HEK293 (cell line): ENCODE data around the gene ODAD4.

Experiments
- ATF2 ChIP-seq: fragments of 450-650 bp; formaldehyde crosslinking; IDR thresholded peaks from 2 replicates; pipeline ENCODE4 v1.5.1; 2016; ENCODE audit warnings: missing biosample characterization, missing genetic modification characterization, low read depth
- CTCF ChIP-seq: fragments of 450-650 bp; formaldehyde crosslinking; IDR thresholded peaks from 2 replicates; pipeline ENCODE4 v1.5.1; 2016; ENCODE audit warnings: missing biosample characterization, missing genetic modification characterization
- GLIS2 ChIP-seq: fragments of 450-650 bp; formaldehyde crosslinking; IDR thresholded peaks from 2 replicates; pipeline ENCODE4 v1.5.1; 2016; ENCODE audit warnings: missing biosample characterization, missing genetic modification characterization
- HOXC10 ChIP-seq: sonication (generic); formaldehyde crosslinking; IDR thresholded peaks from 2 replicates; pipeline ENCODE4 v1.8.1; 2023; ENCODE audit warnings: mild to moderate bottlenecking, missing genetic modification reagents
- REPIN1 ChIP-seq: fragments of 450-650 bp; formaldehyde crosslinking; IDR thresholded peaks from 2 replicates; pipeline ENCODE4 v1.5.1; 2017; ENCODE audit warnings: missing biosample characterization, missing genetic modification characterization, low read depth
- TCF7L2 ChIP-seq: IDR thresholded peaks from 2 replicates; pipeline ENCODE4 v1.6.1; 2011; ENCODE audit warnings: low read depth, mild to moderate bottlenecking, inconsistent platforms, low read length, moderate library complexity, borderline replicate concordance
- ZEB2 ChIP-seq: fragments of 450-650 bp; formaldehyde crosslinking; IDR thresholded peaks from 2 replicates; pipeline ENCODE4 v1.5.1; 2016; ENCODE audit warnings: missing biosample characterization, missing genetic modification characterization
- ZFHX2 ChIP-seq: fragments of 450-650 bp; formaldehyde crosslinking; conservative IDR thresholded peaks from 2 replicates; pipeline ENCODE4 v1.5.1; 2016; ENCODE audit warnings: missing biosample characterization, missing genetic modification characterization
- ZIC2 ChIP-seq: fragments of 450-650 bp; formaldehyde crosslinking; IDR thresholded peaks from 2 replicates; pipeline ENCODE4 v1.5.1; 2016; ENCODE audit warnings: missing biosample characterization, missing genetic modification characterization
- ZNF121 ChIP-seq: fragments of 450-650 bp; formaldehyde crosslinking; IDR thresholded peaks from 2 replicates; pipeline ENCODE4 v1.5.1; 2016; ENCODE audit warnings: missing biosample characterization, missing genetic modification characterization
- ZNF140 ChIP-seq: fragments of 450-650 bp; formaldehyde crosslinking; IDR thresholded peaks from 2 replicates; pipeline ENCODE4 v1.5.1; 2016; ENCODE audit warnings: missing biosample characterization, missing genetic modification characterization
- ZNF394 ChIP-seq: fragments of 450-650 bp; formaldehyde crosslinking; IDR thresholded peaks from 2 replicates; pipeline ENCODE4 v1.5.1; 2016; ENCODE audit warnings: missing biosample characterization, missing genetic modification characterization, mild to moderate bottlenecking, moderate library complexity, borderline replicate concordance
- ZNF624 ChIP-seq: fragments of 450-650 bp; formaldehyde crosslinking; IDR thresholded peaks from 2 replicates; pipeline ENCODE4 v1.5.1; 2017; ENCODE audit warnings: missing biosample characterization, missing genetic modification characterization
- ZNF747 ChIP-seq: fragments of 450-650 bp; formaldehyde crosslinking; IDR thresholded peaks from 2 replicates; pipeline ENCODE4 v1.5.1; 2016; ENCODE audit warnings: missing biosample characterization, missing genetic modification characterization

- no peak for TF ChIP-seq ZNF140
- no peak for TF ChIP-seq CTCF (tag by site-specific recombination)
- no peak for TF ChIP-seq REPIN1 (tag by site-specific recombination)
- no peak for TF ChIP-seq ZNF624 (tag by site-specific recombination)
- no peak for TF ChIP-seq ZEB2 (tag by site-specific recombination)
- no peak for TF ChIP-seq ZNF394 (tag by site-specific recombination)
- no peak for TF ChIP-seq ZFHX2 (tag by site-specific recombination)
- no peak for TF ChIP-seq GLIS2 (tag by site-specific recombination)
- no peak for TF ChIP-seq TCF7L2
- no peak for TF ChIP-seq ZNF747 (tag by site-specific recombination)
- TF ChIP-seq ZIC2 (tag by site-specific recombination) = no peak
- TF ChIP-seq ZNF121 (tag by site-specific recombination) = peak; percentile 97
- TF ChIP-seq ATF2 (tag by site-specific recombination) = no peak
- no peak for TF ChIP-seq HOXC10 (CRISPR knock-in tag)
These were observed 36.9 kb downstream of the ODAD4 start for GRCh38 chr17:41967141-41967920.
